ENCODE results near the gene DCC.

Gene DCC

GRCh38 chr18:53417003-53417402 lies 1077.0 kb downstream of the DCC start:
- Histone ChIP-seq H3K9ac (ENCODE audit: low read depth, low read length, poor library complexity, severe bottlenecking) (no peak overlapping the region), H3K79me2 (ENCODE audit: insufficient read depth, low read length) (no peaks in the 10 kb centered on the region), H3F3A (ENCODE audit: low read depth) (no peaks in the 10 kb centered on the region), H3K27me3 (ENCODE audit: insufficient read depth, low read length, poor library complexity, severe bottlenecking) (no peaks in the 10 kb centered on the region), H4K20me1 (ENCODE audit: insufficient read depth, low read length, poor library complexity, severe bottlenecking) (no peaks in the 10 kb centered on the region), H3K9me3 (ENCODE audit: insufficient read depth, low read depth, low read length) (no peaks in the 10 kb centered on the region), H3K9me2 (replicated peaks; ENCODE audit: low read depth, low read length) (no peaks in the 10 kb centered on the region), H3K4me2 (ENCODE audit: low read depth, low read length, poor library complexity, severe bottlenecking) (no peak overlapping the region), H3K36me3 (ENCODE audit: insufficient read depth, low read length) (no peaks in the 10 kb centered on the region), H3K4me3 (ENCODE audit: low read length, poor library complexity, severe bottlenecking) (no peak overlapping the region), H3K4me1 (ENCODE audit: insufficient read depth, low read length, poor library complexity, severe bottlenecking) (no peaks in the 10 kb centered on the region), H2AFZ (ENCODE audit: low read length) (no peak overlapping the region)
- TF ChIP-seq CTCF (conservative IDR thresholded peaks at IDR 0.05; ENCODE audit: low read length), result no peak
- no peak for TF ChIP-seq EZH2phosphoT487 (IDR thresholded peaks at IDR 0.05; ENCODE audit: borderline replicate concordance)

DNA sequence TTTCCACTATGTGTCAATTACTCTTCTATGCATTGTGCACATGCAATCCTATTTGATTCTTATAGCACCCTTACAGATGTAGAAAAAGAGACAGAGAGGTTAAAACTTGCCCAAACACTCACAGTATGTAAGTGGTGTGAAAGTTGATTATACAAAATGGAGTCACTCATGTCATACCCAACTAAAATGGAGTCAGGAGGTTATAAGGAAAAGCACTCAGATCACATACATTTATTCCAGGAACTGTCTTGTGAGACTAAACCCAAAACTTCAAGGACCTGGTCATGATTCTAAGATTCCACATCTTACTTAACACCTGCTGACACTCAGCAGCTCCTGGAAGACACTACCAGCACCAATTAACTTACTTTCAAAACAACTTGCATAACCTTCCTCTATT lies 1081.9 kb downstream of the DCC start:
- no peaks in the 10 kb centered on the region for H3K9me3 ChIP-seq (ENCODE audit: insufficient read depth, low read depth, low read length)
- H3K79me2 ChIP-seq (ENCODE audit: insufficient read depth, low read length), result no peaks in the 10 kb centered on the region
- no peak overlapping the region for H3K4me2 ChIP-seq (ENCODE audit: low read depth, low read length, poor library complexity, severe bottlenecking)
- no peak for TF ChIP-seq EZH2phosphoT487 (IDR thresholded peaks at IDR 0.05; ENCODE audit: borderline replicate concordance)
- no peaks in the 10 kb centered on the region for H4K20me1 ChIP-seq (ENCODE audit: insufficient read depth, low read length, poor library complexity, severe bottlenecking)
- H3K27me3 ChIP-seq (ENCODE audit: insufficient read depth, low read length, poor library complexity, severe bottlenecking), result no peaks in the 10 kb centered on the region
- no peaks in the 10 kb centered on the region for H3F3A ChIP-seq (ENCODE audit: low read depth)
- no peaks in the 10 kb centered on the region for H3K9me2 ChIP-seq (replicated peaks; ENCODE audit: low read depth, low read length)
- no peak overlapping the region for H2AFZ ChIP-seq (ENCODE audit: low read length)
- H3K9ac ChIP-seq (ENCODE audit: low read depth, low read length, poor library complexity, severe bottlenecking), result no peak overlapping the region
- H3K36me3 ChIP-seq (ENCODE audit: insufficient read depth, low read length), result no peaks in the 10 kb centered on the region
- H3K4me1 ChIP-seq (ENCODE audit: insufficient read depth, low read length, poor library complexity, severe bottlenecking), result no peaks in the 10 kb centered on the region
- no peak overlapping the region for H3K4me3 ChIP-seq (ENCODE audit: low read length, poor library complexity, severe bottlenecking)

DNA sequence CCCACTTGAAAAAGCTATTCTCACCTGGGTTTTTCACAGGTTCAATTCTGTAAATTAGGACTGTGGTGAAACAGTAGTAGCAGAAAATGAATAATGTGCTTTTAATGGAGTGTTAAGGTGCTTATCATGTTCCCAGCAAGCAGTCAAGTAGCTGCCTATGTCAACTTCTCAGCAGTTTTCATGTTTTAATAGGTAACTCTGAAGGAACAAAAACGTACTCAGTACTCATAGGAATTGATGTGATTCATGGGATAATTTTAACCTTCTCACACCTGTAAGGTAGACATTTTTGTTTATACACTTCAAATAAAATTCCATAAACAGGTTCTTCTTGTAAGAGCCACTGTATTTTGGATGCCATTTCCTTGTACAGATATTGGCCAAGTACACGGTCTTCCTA lies 1082.9 kb downstream of the DCC start:
- Histone ChIP-seq H3K9me3 (ENCODE audit: insufficient read depth, low read depth, low read length) (no peaks in the 10 kb centered on the region), H3K79me2 (ENCODE audit: insufficient read depth, low read length) (no peaks in the 10 kb centered on the region), H3K4me1 (ENCODE audit: insufficient read depth, low read length, poor library complexity, severe bottlenecking) (no peaks in the 10 kb centered on the region), H4K20me1 (ENCODE audit: insufficient read depth, low read length, poor library complexity, severe bottlenecking) (no peaks in the 10 kb centered on the region), H3K9me2 (replicated peaks; ENCODE audit: low read depth, low read length) (no peaks in the 10 kb centered on the region), H3K9ac (ENCODE audit: low read depth, low read length, poor library complexity, severe bottlenecking) (no peak overlapping the region), H2AFZ (ENCODE audit: low read length) (no peak overlapping the region), H3K27me3 (ENCODE audit: insufficient read depth, low read length, poor library complexity, severe bottlenecking) (no peaks in the 10 kb centered on the region), H3K4me3 (ENCODE audit: low read length, poor library complexity, severe bottlenecking) (no peak overlapping the region), H3F3A (ENCODE audit: low read depth) (no peaks in the 10 kb centered on the region), H3K4me2 (ENCODE audit: low read depth, low read length, poor library complexity, severe bottlenecking) (no peak overlapping the region), H3K36me3 (ENCODE audit: insufficient read depth, low read length) (no peaks in the 10 kb centered on the region)
- TF ChIP-seq CTCF (conservative IDR thresholded peaks at IDR 0.05; ENCODE audit: low read length), result no peak
- no peak for TF ChIP-seq EZH2phosphoT487 (IDR thresholded peaks at IDR 0.05; ENCODE audit: borderline replicate concordance)

DNA sequence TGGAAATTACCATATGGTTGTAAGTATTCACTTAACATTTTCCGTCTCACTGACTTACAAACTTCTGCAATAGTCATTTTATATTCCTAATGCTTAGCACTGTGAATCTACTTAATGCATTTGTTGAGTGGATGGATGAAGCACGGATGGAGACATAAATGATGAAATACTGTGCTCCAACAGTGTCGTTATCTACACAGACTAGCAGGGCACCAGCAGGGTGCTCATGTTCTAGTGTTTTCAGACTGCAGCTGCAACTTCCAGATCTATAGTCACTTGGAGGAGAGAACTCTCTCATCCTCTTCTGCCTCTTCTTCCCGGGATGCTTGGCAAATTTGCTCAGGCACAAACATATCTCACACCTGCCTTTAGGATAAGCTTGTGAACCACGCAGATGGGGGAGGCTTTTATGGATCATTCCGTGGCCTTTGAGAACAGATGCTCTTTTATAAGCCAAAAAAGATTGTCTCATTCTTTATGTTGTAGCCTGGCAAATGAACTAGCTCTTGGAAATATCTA lies 1086.7 kb downstream of the DCC start:
- Histone ChIP-seq H3K79me2 (ENCODE audit: insufficient read depth, low read length) (no peaks in the 10 kb centered on the region), H3K9me3 (ENCODE audit: insufficient read depth, low read depth, low read length) (no peaks in the 10 kb centered on the region), H3K27me3 (ENCODE audit: insufficient read depth, low read length, poor library complexity, severe bottlenecking) (no peaks in the 10 kb centered on the region), H3K4me3 (ENCODE audit: low read length, poor library complexity, severe bottlenecking) (no peak overlapping the region), H3K9me2 (replicated peaks; ENCODE audit: low read depth, low read length) (no peaks in the 10 kb centered on the region), H3F3A (ENCODE audit: low read depth) (no peaks in the 10 kb centered on the region), H2AFZ (ENCODE audit: low read length) (no peak overlapping the region), H3K4me1 (ENCODE audit: insufficient read depth, low read length, poor library complexity, severe bottlenecking) (no peaks in the 10 kb centered on the region), H3K4me2 (ENCODE audit: low read depth, low read length, poor library complexity, severe bottlenecking) (no peak overlapping the region), H4K20me1 (ENCODE audit: insufficient read depth, low read length, poor library complexity, severe bottlenecking) (no peaks in the 10 kb centered on the region), H3K9ac (ENCODE audit: low read depth, low read length, poor library complexity, severe bottlenecking) (no peak overlapping the region), H3K36me3 (ENCODE audit: insufficient read depth, low read length) (no peaks in the 10 kb centered on the region)
- TF ChIP-seq CTCF (conservative IDR thresholded peaks at IDR 0.05; ENCODE audit: low read length), result no peak

Measured in Loucy (cell line).